HG03064 (cell line): ENCODE data around the gene SLC25A21.
"Not testable (repeated sequence)": the region's sequence is repeated elsewhere in the genome, so short reads cannot be mapped to it uniquely, and the experiment has no call there.

Source experiments
- ATAC-seq: cut with Tn5 transposase; IDR thresholded peaks from one replicate; pipeline ENCODE4 v1.9.1; 2021; ENCODE audit warnings: low read depth; ENCODE audit not compliant: unreplicated experiment

The SLC25A21 gene

GRCh38 chr14:36738269-36738668, 434.1 kb downstream of the SLC25A21 start:
- ATAC-seq = no peak

- no peak for ATAC-seq
These were observed 446.3 kb downstream of the SLC25A21 start for GRCh38 chr14:36726128-36726527.

- ATAC-seq = no peak
These were observed 448.2 kb downstream of the SLC25A21 start for GRCh38 chr14:36724162-36724561.

- ATAC-seq = no peak
These were observed 448.9 kb downstream of the SLC25A21 start for GRCh38 chr14:36723530-36723929.

- no peak for ATAC-seq
These were observed 450.5 kb downstream of the SLC25A21 start for GRCh38 chr14:36721877-36722276.

- no peak for ATAC-seq
These were observed 451.7 kb downstream of the SLC25A21 start for GRCh38 chr14:36720657-36721056.

- ATAC-seq = no peak
These were observed 452.6 kb downstream of the SLC25A21 start for GRCh38 chr14:36719823-36720222.

- no peak for ATAC-seq
These were observed 454.2 kb downstream of the SLC25A21 start for GRCh38 chr14:36718216-36718615.

GRCh38 chr14:36717363-36717762, 455.0 kb downstream of the SLC25A21 start:
- no peak for ATAC-seq

GRCh38 chr14:36716614-36717184, 455.7 kb downstream of the SLC25A21 start:
- no peak for ATAC-seq

- no peak for ATAC-seq
These were observed 458.3 kb downstream of the SLC25A21 start for GRCh38 chr14:36713960-36714703.

- ATAC-seq = no peak
These were observed 464.8 kb downstream of the SLC25A21 start for GRCh38 chr14:36707570-36707969.

- ATAC-seq = no peak
These were observed 469.9 kb downstream of the SLC25A21 start for GRCh38 chr14:36702474-36702873.

GRCh38 chr14:36701132-36701531, 471.3 kb downstream of the SLC25A21 start:
- no peak for ATAC-seq

- no peak for ATAC-seq
These were observed 471.8 kb downstream of the SLC25A21 start for GRCh38 chr14:36700651-36701050.

GRCh38 chr14:36699420-36699819, 473.0 kb downstream of the SLC25A21 start:
- ATAC-seq = not testable (repeated sequence)

- no peak for ATAC-seq
These were observed 481.9 kb downstream of the SLC25A21 start for GRCh38 chr14:36690311-36691040.

GRCh38 chr14:36684946-36685345, 487.5 kb downstream of the SLC25A21 start:
- ATAC-seq = no peak

- ATAC-seq = no peak
These were observed 489.2 kb downstream of the SLC25A21 start for GRCh38 chr14:36683083-36683724.

- ATAC-seq = no peak
These were observed 490.1 kb downstream of the SLC25A21 start for GRCh38 chr14:36682338-36682737.

- no peak for ATAC-seq
These were observed 496.2 kb downstream of the SLC25A21 start for GRCh38 chr14:36676236-36676635.
